Measurements from ENCODE around the gene SLC25A22. TPM values are rescaled to one million over a fixed set of nuclear protein-coding genes. Genes with fewer than 3 reads are reported as not detected.
A peak's percentile ranks its signal among the peaks of the same experiment; 100 is the strongest.

Gene SLC25A22
- total RNA-seq, 1 donor from 2014 or later: 35.4 TPM

DNA sequence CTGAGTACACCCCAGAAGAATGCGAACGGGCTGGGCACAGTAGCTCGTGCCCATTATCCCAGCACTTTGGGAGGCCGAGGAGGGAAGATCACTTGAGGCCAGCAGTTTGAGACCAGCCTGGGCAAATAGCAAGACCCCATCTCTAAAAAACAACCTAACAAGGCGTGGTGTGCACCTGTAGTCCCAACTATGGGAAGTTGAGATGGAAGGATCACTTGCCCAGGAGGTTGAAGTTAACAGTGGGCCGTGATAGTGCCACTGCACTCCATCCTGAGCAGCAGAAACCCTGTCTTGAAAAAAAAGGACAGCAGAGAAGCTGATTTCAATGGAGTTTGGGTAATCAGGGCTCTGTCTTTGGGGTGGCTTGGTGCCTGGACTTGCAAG lies 15.0 kb upstream of the SLC25A22 start:
- H3K4me3 Mint-ChIP-seq: no peak overlapping the region
- TF ChIP-seq, protein P1, sequence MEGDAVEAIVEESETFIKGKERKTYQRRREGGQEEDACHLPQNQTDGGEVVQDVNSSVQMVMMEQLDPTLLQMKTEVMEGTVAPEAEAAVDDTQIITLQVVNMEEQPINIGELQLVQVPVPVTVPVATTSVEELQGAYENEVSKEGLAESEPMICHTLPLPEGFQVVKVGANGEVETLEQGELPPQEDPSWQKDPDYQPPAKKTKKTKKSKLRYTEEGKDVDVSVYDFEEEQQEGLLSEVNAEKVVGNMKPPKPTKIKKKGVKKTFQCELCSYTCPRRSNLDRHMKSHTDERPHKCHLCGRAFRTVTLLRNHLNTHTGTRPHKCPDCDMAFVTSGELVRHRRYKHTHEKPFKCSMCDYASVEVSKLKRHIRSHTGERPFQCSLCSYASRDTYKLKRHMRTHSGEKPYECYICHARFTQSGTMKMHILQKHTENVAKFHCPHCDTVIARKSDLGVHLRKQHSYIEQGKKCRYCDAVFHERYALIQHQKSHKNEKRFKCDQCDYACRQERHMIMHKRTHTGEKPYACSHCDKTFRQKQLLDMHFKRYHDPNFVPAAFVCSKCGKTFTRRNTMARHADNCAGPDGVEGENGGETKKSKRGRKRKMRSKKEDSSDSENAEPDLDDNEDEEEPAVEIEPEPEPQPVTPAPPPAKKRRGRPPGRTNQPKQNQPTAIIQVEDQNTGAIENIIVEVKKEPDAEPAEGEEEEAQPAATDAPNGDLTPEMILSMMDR (IDR thresholded peaks at IDR 0.05): no peak
- ATAC-seq (ENCODE audit: low read depth): no peak
- CTCF ChIA-PET: no interaction called here
- H3K27ac Mint-ChIP-seq: no peak overlapping the region
- peaks cover 29% of the 10 kb centered on the region for H3K4me1 Mint-ChIP-seq
- no peaks in the 10 kb centered on the region for H3K27me3 Mint-ChIP-seq
- H3K36me3 Mint-ChIP-seq (ENCODE audit: low read depth): peaks cover 39% of the 10 kb centered on the region
- DNase-seq: no peak
- H3K9me3 Mint-ChIP-seq: no peaks in the 10 kb centered on the region
- intact Hi-C loops (cut with micrococcal nuclease): no loop called here
- POLR2A ChIA-PET: interaction anchor here (0.9 to 1.3 kb wide), 3 partner anchors 16 to 30 kb away, joined by 3 to 4 read pairs (median 4); partner anchors contain the start of gene TSPAN4

DNA sequence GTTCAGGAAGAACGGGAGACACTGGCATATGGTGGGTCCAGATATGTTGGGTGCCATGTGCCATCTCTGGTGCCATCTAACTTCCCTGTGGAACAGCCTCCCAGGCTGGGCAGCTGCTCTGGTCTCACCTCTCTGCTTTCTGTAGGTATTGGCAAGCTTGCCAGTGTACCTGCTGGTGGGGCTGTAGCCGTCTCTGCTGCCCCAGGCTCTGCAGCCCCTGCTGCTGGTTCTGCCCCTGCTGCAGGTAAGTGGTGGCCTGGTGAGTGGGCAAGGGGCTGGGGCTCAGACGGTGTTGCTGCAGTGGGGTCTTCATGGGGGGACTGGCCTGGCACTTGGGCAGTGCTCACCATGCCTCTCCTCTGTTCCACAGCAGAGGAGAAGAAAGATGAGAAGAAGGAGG lies 14.3 kb upstream of the SLC25A22 start:
- no peaks in the 10 kb centered on the region for H3K27me3 Mint-ChIP-seq
- ATAC-seq (ENCODE audit: low read depth) (no peak), DNase-seq (no peak)
- CTCF ChIA-PET: no interaction called here
- H3K4me3 Mint-ChIP-seq: peak overlapping the region; percentile 48
- POLR2A ChIA-PET: interaction anchor here (0.9 to 1.3 kb wide), 2 partner anchors 17 to 31 kb away, joined by 3 to 4 read pairs; partner anchors contain the start of gene TSPAN4
- peaks cover 33% of the 10 kb centered on the region for H3K4me1 Mint-ChIP-seq
- H3K27ac Mint-ChIP-seq: peak overlapping the region; percentile 41
- intact Hi-C loops (cut with micrococcal nuclease): no loop called here
- TF ChIP-seq, protein P1 (IDR thresholded peaks at IDR 0.05): no peak
- H3K9me3 Mint-ChIP-seq: no peaks in the 10 kb centered on the region
- peaks cover 39% of the 10 kb centered on the region for H3K36me3 Mint-ChIP-seq (ENCODE audit: low read depth)

DNA sequence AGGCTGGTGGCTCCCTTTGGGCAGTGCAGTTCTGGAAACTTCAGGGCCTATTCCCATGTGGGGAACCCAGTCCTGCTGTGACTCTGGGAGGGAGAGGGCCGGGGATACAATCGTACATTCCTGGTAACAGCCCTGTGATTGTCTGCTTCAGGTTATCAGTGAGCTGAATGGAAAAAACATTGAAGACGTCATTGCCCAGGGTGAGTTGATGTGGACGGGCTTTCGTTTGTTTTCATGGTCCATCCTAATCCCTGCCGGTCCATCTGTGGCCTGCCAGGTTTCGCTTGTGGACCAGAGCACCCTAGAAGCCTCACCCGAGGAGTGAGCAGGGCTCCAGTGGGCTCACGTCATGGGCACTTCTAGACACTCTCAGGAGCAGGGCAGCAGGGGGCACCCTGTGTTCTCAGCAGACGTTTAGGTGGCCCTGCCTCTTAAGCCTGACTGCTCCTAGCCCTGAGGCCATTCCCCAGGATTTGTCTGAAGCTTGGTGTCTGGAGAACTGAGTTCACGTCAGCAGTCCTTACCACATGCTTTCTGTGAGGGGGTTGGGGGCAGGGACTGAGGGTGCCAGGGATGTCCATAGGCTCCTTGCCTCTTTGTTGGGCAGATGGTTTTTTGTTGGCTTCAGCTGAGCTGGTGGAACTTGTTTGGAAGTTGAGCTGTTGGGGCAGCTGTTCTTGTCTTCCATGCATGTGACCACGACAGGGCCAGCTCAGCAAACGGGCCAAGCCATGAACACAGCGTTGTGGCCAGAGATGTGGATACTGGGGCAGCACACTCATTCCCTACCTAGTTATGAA lies 13.6 kb upstream of the SLC25A22 start:
- peaks cover 39% of the 10 kb centered on the region for H3K36me3 Mint-ChIP-seq (ENCODE audit: low read depth)
- no peaks in the 10 kb centered on the region for H3K27me3 Mint-ChIP-seq
- peak overlapping the region; percentile 87 for H3K4me3 Mint-ChIP-seq
- ATAC-seq (ENCODE audit: low read depth) (no peak), DNase-seq (no peak)
- TF ChIP-seq, protein P1 (IDR thresholded peaks at IDR 0.05): no peak
- no peaks in the 10 kb centered on the region for H3K9me3 Mint-ChIP-seq
- POLR2A ChIA-PET: interaction anchor here (0.6 to 1.3 kb wide), 6 partner anchors 8 to 506 kb away, joined by 3 to 19 read pairs (median 4); partner anchors contain the start of genes PNPLA2 and TSPAN4
- H3K4me1 Mint-ChIP-seq: peaks cover 33% of the 10 kb centered on the region
- CTCF ChIA-PET: no interaction called here
- intact Hi-C loops (cut with micrococcal nuclease): no loop called here
- H3K27ac Mint-ChIP-seq: peak overlapping the region; percentile 73

DNA sequence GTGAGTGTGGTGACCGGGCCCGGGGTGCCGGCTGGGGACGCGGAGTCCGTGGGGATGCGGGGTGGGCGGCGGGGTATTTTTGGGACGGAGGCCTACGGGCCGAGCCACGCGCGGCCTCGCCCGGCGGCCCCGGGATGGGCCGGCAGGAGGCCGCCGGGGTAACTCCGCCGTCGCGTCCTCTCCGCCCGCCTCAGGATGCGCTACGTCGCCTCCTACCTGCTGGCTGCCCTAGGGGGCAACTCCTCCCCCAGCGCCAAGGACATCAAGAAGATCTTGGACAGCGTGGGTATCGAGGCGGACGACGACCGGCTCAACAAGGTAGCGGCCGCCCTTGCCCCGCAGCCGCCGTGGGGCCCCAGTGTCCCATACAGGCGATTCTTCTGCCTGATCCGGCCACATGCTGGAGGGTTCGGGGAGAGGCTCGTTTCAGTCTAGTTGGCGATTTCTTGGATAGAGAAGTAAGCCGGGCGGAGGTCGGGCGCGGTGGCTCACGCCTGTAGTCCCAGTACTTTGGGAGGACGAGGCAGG lies 12.0 kb upstream of the SLC25A22 start:
- TF ChIP-seq, protein P1 (IDR thresholded peaks at IDR 0.05): no peak
- peaks cover 35% of the 10 kb centered on the region for H3K4me1 Mint-ChIP-seq
- ChIA-PET POLR2A (interaction anchor here (0.6 to 4.8 kb wide), 20 partner anchors 9 to 403 kb away, joined by 3 to 87 read pairs (median 4); partner anchors contain the start of genes CEND1, GATD1, IRF7 and LMNTD2), CTCF (no interaction called here)
- peaks cover 39% of the 10 kb centered on the region for H3K36me3 Mint-ChIP-seq (ENCODE audit: low read depth)
- H3K27ac Mint-ChIP-seq: peak overlapping the region; percentile 98
- intact Hi-C loops (cut with micrococcal nuclease): no loop called here
- H3K4me3 Mint-ChIP-seq: peak overlapping the region; percentile 91
- ATAC-seq (ENCODE audit: low read depth) (peak; percentile 2), DNase-seq (no peak)
- H3K27me3 Mint-ChIP-seq: no peaks in the 10 kb centered on the region
- H3K9me3 Mint-ChIP-seq: no peaks in the 10 kb centered on the region

All from activated B cell treated with CpG ODN at 0.5 μM for 24 hours (primary cell).